ENCODE results near the gene SHLD1. TPM values are rescaled to one million over a fixed set of nuclear protein-coding genes. Genes with fewer than 3 reads are reported as not detected.

SHLD1 gene
- polyA plus RNA-seq, 1 experiment, result 4.1 TPM

GRCh38 chr20:5880326-5880725 lies 130.1 kb downstream of the SHLD1 start:
- no peak for DNase-seq (ENCODE audit: low read depth, low spot score)
- peaks cover 18% of the 10 kb centered on the region for H3K27me3 ChIP-seq (ENCODE audit: control insufficient read depth, insufficient read depth, low read length)
- CTCF ChIA-PET, result no interaction called here
- no peak overlapping the region for H3K27ac ChIP-seq (ENCODE audit: low read depth, low read length)
- H3K4me3 ChIP-seq (ENCODE audit: low read depth, low read length), result no peak overlapping the region
- no peak for TF ChIP-seq CTCF (IDR thresholded peaks at IDR 0.05; ENCODE audit: low read depth, low read length)
- POLR2A ChIA-PET, result no interaction called here
- H3K9me3 ChIP-seq (ENCODE audit: control insufficient read depth, insufficient read depth, low read length), result no peaks in the 10 kb centered on the region

DNA sequence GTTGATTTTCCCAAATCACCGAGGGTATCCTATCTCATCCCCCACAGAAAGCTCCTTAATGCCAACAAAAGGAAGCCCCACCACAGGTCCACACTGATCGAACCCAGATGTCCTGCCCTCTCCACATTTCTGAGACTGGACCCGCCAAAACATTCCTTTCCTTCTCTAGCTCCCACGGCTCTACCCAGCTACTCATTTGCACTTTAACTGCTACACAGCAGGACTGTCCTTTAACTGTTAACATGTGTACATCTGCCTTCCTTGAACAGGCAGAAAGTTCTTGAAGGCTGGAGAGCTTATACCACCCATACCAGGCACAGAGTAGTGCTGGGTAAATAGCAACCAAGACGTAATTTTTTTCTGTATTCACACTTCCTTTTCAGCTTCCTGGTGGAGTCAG lies 131.5 kb downstream of the SHLD1 start:
- DNase-seq (ENCODE audit: low read depth, low spot score), result no peak
- no peak for TF ChIP-seq CTCF (IDR thresholded peaks at IDR 0.05; ENCODE audit: low read depth, low read length)
- H3K27ac ChIP-seq (ENCODE audit: low read depth, low read length), result no peak overlapping the region
- H3K9me3 ChIP-seq (ENCODE audit: control insufficient read depth, insufficient read depth, low read length), result no peaks in the 10 kb centered on the region
- POLR2A ChIA-PET, result no interaction called here
- no peak overlapping the region for H3K4me3 ChIP-seq (ENCODE audit: low read depth, low read length)
- CTCF ChIA-PET, result interaction anchor here (0.6 kb wide), 1 partner anchor 85 kb away, joined by 3 read pairs; no protein-coding TSS in a partner anchor
- H3K27me3 ChIP-seq (ENCODE audit: control insufficient read depth, insufficient read depth, low read length), result peaks cover 18% of the 10 kb centered on the region

DNA sequence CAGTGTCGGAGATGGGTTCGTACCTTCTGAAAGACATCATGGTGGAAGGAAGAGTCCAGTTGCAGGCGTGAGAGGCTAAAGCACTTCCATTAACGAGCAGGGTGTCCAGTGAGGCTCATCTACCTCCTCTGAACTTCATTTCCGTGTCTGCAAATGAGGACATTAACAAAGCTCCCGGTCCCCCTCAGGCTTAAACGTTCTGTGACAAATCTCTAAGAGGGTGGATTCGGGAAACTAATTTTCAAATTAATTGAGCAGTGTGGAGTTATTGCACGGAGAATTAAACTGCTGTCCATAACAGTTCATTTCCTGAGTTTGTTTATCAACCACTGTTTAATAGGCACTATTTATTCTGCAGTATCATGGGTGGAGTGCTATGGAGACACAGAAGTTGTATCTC lies 132.0 kb downstream of the SHLD1 start:
- no peak for TF ChIP-seq CTCF (IDR thresholded peaks at IDR 0.05; ENCODE audit: low read depth, low read length)
- DNase-seq (ENCODE audit: low read depth, low spot score), result no peak
- H3K27ac ChIP-seq (ENCODE audit: low read depth, low read length), result no peak overlapping the region
- CTCF ChIA-PET, result interaction anchor here (0.9 kb wide), 1 partner anchor 43 kb away, joined by 4 read pairs; no protein-coding TSS in a partner anchor
- POLR2A ChIA-PET, result no interaction called here
- H3K4me3 ChIP-seq (ENCODE audit: low read depth, low read length), result no peak overlapping the region
- peaks cover 18% of the 10 kb centered on the region for H3K27me3 ChIP-seq (ENCODE audit: control insufficient read depth, insufficient read depth, low read length)
- no peaks in the 10 kb centered on the region for H3K9me3 ChIP-seq (ENCODE audit: control insufficient read depth, insufficient read depth, low read length)

GRCh38 chr20:5884465-5885335 lies 134.5 kb downstream of the SHLD1 start:
- Histone ChIP-seq H3K9me3 (ENCODE audit: control insufficient read depth, insufficient read depth, low read length) (no peaks in the 10 kb centered on the region), H3K4me3 (ENCODE audit: low read depth, low read length) (no peak overlapping the region), H3K27me3 (ENCODE audit: control insufficient read depth, insufficient read depth, low read length) (peaks cover 18% of the 10 kb centered on the region), H3K27ac (ENCODE audit: low read depth, low read length) (no peak overlapping the region)
- CTCF ChIA-PET, result no interaction called here
- POLR2A ChIA-PET, result no interaction called here
- no peak for TF ChIP-seq CTCF (IDR thresholded peaks at IDR 0.05; ENCODE audit: low read depth, low read length)
- DNase-seq (ENCODE audit: low read depth, low spot score), result no peak

GRCh38 chr20:5885866-5886265 lies 135.7 kb downstream of the SHLD1 start:
- H3K4me3 ChIP-seq (ENCODE audit: low read depth, low read length), result no peak overlapping the region
- no peak for TF ChIP-seq CTCF (IDR thresholded peaks at IDR 0.05; ENCODE audit: low read depth, low read length)
- ChIA-PET CTCF (no interaction called here), POLR2A (no interaction called here)
- H3K27ac ChIP-seq (ENCODE audit: low read depth, low read length), result no peak overlapping the region
- H3K9me3 ChIP-seq (ENCODE audit: control insufficient read depth, insufficient read depth, low read length), result no peaks in the 10 kb centered on the region
- H3K27me3 ChIP-seq (ENCODE audit: control insufficient read depth, insufficient read depth, low read length), result peaks cover 21% of the 10 kb centered on the region
- DNase-seq (ENCODE audit: low read depth, low spot score), result no peak

All from AG04450 (cell line).